Fibroblast of skin of right quadriceps (primary cell): ENCODE data around the gene DNAAF8.
"Not testable (repeated sequence)": the region's sequence is repeated elsewhere in the genome, so short reads cannot be mapped to it uniquely, and the experiment has no call there.

Experiments used
- DNase-seq: peaks from one replicate; pipeline ENCODE4 v3.0.0-alpha.2; 2013

Gene DNAAF8

GRCh38 chr16:4784444-4784987 is 50.2 kb downstream of the DNAAF8 start:
- DNase-seq, result not testable (repeated sequence)

GRCh38 chr16:4785758-4786433 is 51.6 kb downstream of the DNAAF8 start:
- no peak for DNase-seq

- DNase-seq, result no peak
Measured at GRCh38 chr16:4787068-4787467, 52.7 kb downstream of the DNAAF8 start.

GRCh38 chr16:4787627-4788482 is 53.5 kb downstream of the DNAAF8 start, which contains the start of gene SEPTIN12:
Gene SEPTIN12 (minus strand): TSS chr16:4788345. CDS start chr16:4787645, 700 bp downstream.
- DNase-seq, result no peak

GRCh38 chr16:4788489-4788889 is 54.2 kb downstream of the DNAAF8 start:
- no peak for DNase-seq

- no peak for DNase-seq
Measured at GRCh38 chr16:4788910-4789309, 54.6 kb downstream of the DNAAF8 start.

GRCh38 chr16:4790261-4790660 is 55.9 kb downstream of the DNAAF8 start:
- DNase-seq, result no peak

GRCh38 chr16:4790871-4791270 is 56.5 kb downstream of the DNAAF8 start:
- no peak for DNase-seq

- DNase-seq, result no peak
Measured at GRCh38 chr16:4792951-4793513, 58.7 kb downstream of the DNAAF8 start.

GRCh38 chr16:4795181-4795827 is 61.0 kb downstream of the DNAAF8 start, which contains the start of gene SMIM22:
Gene SMIM22 (plus strand): TSS chr16:4795369. CDS start chr16:4795735, 366 bp downstream.
- no peak for DNase-seq

- no peak for DNase-seq
Measured at GRCh38 chr16:4795828-4796572, 61.7 kb downstream of the DNAAF8 start.

GRCh38 chr16:4796982-4797804 is 62.9 kb downstream of the DNAAF8 start:
- DNase-seq, result no peak

GRCh38 chr16:4797805-4798252 is 63.5 kb downstream of the DNAAF8 start:
- DNase-seq, result no peak

- DNase-seq, result no peak
Measured at GRCh38 chr16:4798456-4798855, 64.1 kb downstream of the DNAAF8 start.
